ENCODE data around the gene EEFSEC. TPM values are rescaled to one million over a fixed set of nuclear protein-coding genes. Genes with fewer than 3 reads are reported as not detected.

The EEFSEC gene
- polyA plus RNA-seq, 1 donor from 2014 or later = 4.6 TPM

GRCh38 chr3:128207951-128208350 lies 54.7 kb downstream of the EEFSEC start:
- Histone ChIP-seq H3K9ac (ENCODE audit: low read length) (no peak overlapping the region), H3K9me3 (ENCODE audit: low read length) (no peaks in the 10 kb centered on the region), H3K4me2 (ENCODE audit: low read length) (no peak overlapping the region)

GRCh38 chr3:128210711-128211110 lies 57.4 kb downstream of the EEFSEC start:
- H3K9me2 ChIP-seq (ENCODE audit: insufficient read depth, low read length) = no peaks in the 10 kb centered on the region
- H3K36me3 ChIP-seq (ENCODE audit: insufficient read depth, low read length) = no peaks in the 10 kb centered on the region
- no peak overlapping the region for H3K4me3 ChIP-seq (ENCODE audit: low read length)
- H4K20me1 ChIP-seq (ENCODE audit: insufficient read depth) = no peaks in the 10 kb centered on the region
- no peaks in the 10 kb centered on the region for H3K27me3 ChIP-seq (ENCODE audit: insufficient read depth, low read depth, low read length)
- no peak overlapping the region for H3K4me2 ChIP-seq (ENCODE audit: low read length)
- H3K79me2 ChIP-seq (replicated peaks; ENCODE audit: insufficient read depth, low read length) = no peaks in the 10 kb centered on the region
- H3K9ac ChIP-seq (ENCODE audit: low read length) = no peak overlapping the region
- no peak overlapping the region for H3K27ac ChIP-seq (ENCODE audit: low read length)
- H3K9me3 ChIP-seq (ENCODE audit: low read length) = no peaks in the 10 kb centered on the region
- H2AFZ ChIP-seq (ENCODE audit: low read depth, low read length) = no peak overlapping the region
- H3F3A ChIP-seq (ENCODE audit: insufficient read depth, low read length, poor library complexity, severe bottlenecking) = no peaks in the 10 kb centered on the region
- TF ChIP-seq TAF1 (IDR thresholded peaks at IDR 0.05; ENCODE audit: low read depth) = no peak
- TF ChIP-seq REST (IDR thresholded peaks at IDR 0.05; ENCODE audit: borderline replicate concordance) = no peak
- TF ChIP-seq EP300 (conservative IDR thresholded peaks at IDR 0.05; ENCODE audit: poor library complexity, severe bottlenecking) = no peak
- no peak for TF ChIP-seq EZH2 (IDR thresholded peaks at IDR 0.05; ENCODE audit: borderline replicate concordance, insufficient read depth, low read length, poor library complexity, severe bottlenecking)
- no peak for TF ChIP-seq CTCF (IDR thresholded peaks at IDR 0.05; ENCODE audit: poor library complexity, severe bottlenecking)
- TF ChIP-seq POLR2AphosphoS5 (IDR thresholded peaks at IDR 0.05) = no peak
- TF ChIP-seq RAD21 (conservative IDR thresholded peaks at IDR 0.05) = no peak

More at GRCh38 chr3:128207951-128208350, 54.7 kb downstream of the EEFSEC start:
- Histone ChIP-seq H2AFZ (ENCODE audit: low read depth, low read length) (no peak overlapping the region), H3F3A (ENCODE audit: insufficient read depth, low read length, poor library complexity, severe bottlenecking) (no peaks in the 10 kb centered on the region), H3K27me3 (ENCODE audit: insufficient read depth, low read depth, low read length) (no peaks in the 10 kb centered on the region), H3K36me3 (ENCODE audit: insufficient read depth, low read length) (no peaks in the 10 kb centered on the region), H3K4me3 (ENCODE audit: low read length) (no peak overlapping the region), H3K9me2 (ENCODE audit: insufficient read depth, low read length) (no peaks in the 10 kb centered on the region), H4K20me1 (ENCODE audit: insufficient read depth) (no peaks in the 10 kb centered on the region), H3K79me2 (replicated peaks; ENCODE audit: insufficient read depth, low read length) (no peaks in the 10 kb centered on the region), H3K27ac (ENCODE audit: low read length) (no peak overlapping the region)
- TF ChIP-seq TAF1 (IDR thresholded peaks at IDR 0.05; ENCODE audit: low read depth) (no peak), POLR2AphosphoS5 (IDR thresholded peaks at IDR 0.05) (no peak), CTCF (IDR thresholded peaks at IDR 0.05; ENCODE audit: poor library complexity, severe bottlenecking) (no peak), REST (IDR thresholded peaks at IDR 0.05; ENCODE audit: borderline replicate concordance) (no peak), RAD21 (conservative IDR thresholded peaks at IDR 0.05) (no peak), MXI1 (conservative IDR thresholded peaks at IDR 0.05; ENCODE audit: poor library complexity, severe bottlenecking) (no peak), EZH2 (IDR thresholded peaks at IDR 0.05; ENCODE audit: borderline replicate concordance, insufficient read depth, low read length, poor library complexity, severe bottlenecking) (no peak), SMC3 (conservative IDR thresholded peaks at IDR 0.05; ENCODE audit: poor library complexity) (no peak), EP300 (conservative IDR thresholded peaks at IDR 0.05; ENCODE audit: poor library complexity, severe bottlenecking) (no peak)

Measured in neural cell (in vitro differentiated cells).